H1 (cell line): ENCODE data around the gene OLFM2. TPM values are rescaled to one million over a fixed set of nuclear protein-coding genes. Genes with fewer than 3 reads are reported as not detected.
A peak's percentile ranks its signal among the peaks of the same experiment; 100 is the strongest.
"Not testable (repeated sequence)": the region's sequence is repeated elsewhere in the genome, so short reads cannot be mapped to it uniquely, and the experiment has no call there.

ENCODE experiments used
- CTCF ChIA-PET: fragments of 300-600 bp; sonication (Branson Sonifier 250); formaldehyde crosslinking; loops from one replicate; lab custom pipeline; 2021; ENCODE audit not compliant: partially characterized antibody; lab: Charles Lee
- POLR2A ChIA-PET: fragments of 300-600 bp; sonication (Branson Sonifier 250); formaldehyde crosslinking; loops from one replicate; lab custom pipeline; 2021; ENCODE audit warnings: inconsistent platforms; ENCODE audit not compliant: partially characterized antibody; lab: Charles Lee
- DNase-seq, 2 experiments: peaks; one replicate each; pipeline versions ENCODE4 v3.0.0 to v3.0.0-alpha.2; 2010 to 2022; ENCODE audit warnings: low spot score in 2 of 2, low read depth in 1 of 2, mixed read lengths in 1 of 2
- FAIRE-seq: peaks from 2 replicates; lab custom pipeline; 2011; peaks lifted over from hg19 to GRCh38; lab: Jason Lieb, UNC
- H2AFZ ChIP-seq: 2 replicates; pipeline ENCODE4 v1.8.1; 2012; ENCODE audit warnings: low read length, inconsistent platforms
- H2AK5ac ChIP-seq: 2 replicates; pipeline ENCODE4 v1.6.1; 2013; ENCODE audit warnings: low read depth, low read length
- H2BK120ac ChIP-seq: replicated peaks from 2 replicates; pipeline ENCODE3; 2013; ENCODE audit warnings: low read depth, low read length, inconsistent platforms
- H2BK12ac ChIP-seq: 2 replicates; pipeline ENCODE4 v1.6.1; 2013; ENCODE audit warnings: low read depth, low read length
- H2BK15ac ChIP-seq: 2 replicates; pipeline ENCODE4 v1.6.1; 2013; ENCODE audit warnings: low read length
- H2BK20ac ChIP-seq: 2 replicates; pipeline ENCODE4 v1.6.1; 2013; ENCODE audit warnings: low read length
- H2BK5ac ChIP-seq: 2 replicates; pipeline ENCODE4 v1.6.1; 2013; ENCODE audit warnings: low read depth, low read length
- H3K14ac ChIP-seq: 2 replicates; pipeline ENCODE4 v1.6.1; 2013; ENCODE audit warnings: inconsistent platforms; ENCODE audit not compliant: insufficient read length
- H3K18ac ChIP-seq: 2 replicates; pipeline ENCODE4 v1.6.1; 2013; ENCODE audit warnings: low read length; ENCODE audit errors: extremely low read depth
- H3K23ac ChIP-seq: 2 replicates; pipeline ENCODE4 v1.6.1; 2013; ENCODE audit warnings: inconsistent platforms; ENCODE audit not compliant: insufficient read length
- H3K23me2 ChIP-seq: 2 replicates; pipeline ENCODE4 v1.6.1; 2013; ENCODE audit warnings: low read depth, low read length
- H3K27ac ChIP-seq: 2 replicates; pipeline ENCODE4 v1.6.1; 2011; ENCODE audit warnings: low read depth, low read length, inconsistent platforms
- H3K27me3 ChIP-seq, 4 experiments: replicated peaks in 1 of 4; 1 replicate in 1 of 4; 2 replicates in 3 of 4; pipeline versions ENCODE4 v1.6.1 to v1.8.1; 2011 to 2013; ENCODE audit warnings: low read length in 3 of 4, mild to moderate bottlenecking in 3 of 4, inconsistent platforms in 2 of 4, mixed read lengths in 2 of 4, moderate library complexity in 1 of 4; ENCODE audit not compliant: control insufficient read depth in 3 of 4, insufficient read depth in 3 of 4; ENCODE audit errors: extremely low read depth in 1 of 4
- H3K36me3 ChIP-seq, 4 experiments: 2 replicates each; pipeline versions ENCODE4 v1.6.1 to v1.8.1; 2011 to 2013; ENCODE audit warnings: mild to moderate bottlenecking in 4 of 4, low read length in 3 of 4, moderate library complexity in 2 of 4, control low read depth in 1 of 4, inconsistent platforms in 1 of 4; ENCODE audit not compliant: insufficient read depth in 4 of 4, control insufficient read depth in 2 of 4
- H3K4ac ChIP-seq: replicated peaks from 2 replicates; pipeline ENCODE3; 2013; ENCODE audit warnings: low read length, low read depth, mixed read lengths, inconsistent platforms; ENCODE audit not compliant: insufficient read length
- H3K4me1 ChIP-seq, 4 experiments: replicated peaks in 1 of 4; 1 replicate in 1 of 4; 2 replicates in 3 of 4; pipeline versions ENCODE4 v1.6.1 to v1.8.1; 2011 to 2013; ENCODE audit warnings: low read length in 3 of 4, inconsistent platforms in 2 of 4, mixed read lengths in 1 of 4; ENCODE audit not compliant: insufficient read depth in 4 of 4, control insufficient read depth in 3 of 4
- H3K4me2 ChIP-seq, 2 experiments: 2 replicates each; pipeline versions ENCODE4 v1.6.1 to v1.8.1; 2011 to 2013; ENCODE audit warnings: low read depth in 2 of 2, low read length in 2 of 2, control low read depth in 1 of 2, inconsistent platforms in 1 of 2, mild to moderate bottlenecking in 1 of 2; ENCODE audit not compliant: insufficient read depth in 1 of 2
- H3K4me3 ChIP-seq, 4 experiments: fragments of 200-600, 300-600 bp in 1 of 4; sonication (generic), shearing (Covaris generic), sonication (Bioruptor Twin) in 1 of 4; 2 replicates each; pipeline versions ENCODE4 v1.5.1 to v1.8.1; 2011 to 2016; ENCODE audit warnings: low read length in 4 of 4, low read depth in 3 of 4, control low read depth in 2 of 4, inconsistent platforms in 2 of 4, mild to moderate bottlenecking in 2 of 4, mixed read lengths in 1 of 4, moderate library complexity in 1 of 4; ENCODE audit not compliant: insufficient read depth in 2 of 4; ENCODE audit errors: extremely low read depth in 1 of 4
- H3K56ac ChIP-seq: replicated peaks from 2 replicates; pipeline ENCODE3; 2013; ENCODE audit warnings: low read depth, mild to moderate bottlenecking, mixed read lengths, low read length, inconsistent platforms; ENCODE audit not compliant: insufficient read length
- H3K79me1 ChIP-seq: 2 replicates; pipeline ENCODE4 v1.6.1; 2013; ENCODE audit warnings: low read depth, low read length, control low read depth
- H3K79me2 ChIP-seq, 2 experiments: 2 replicates each; pipeline versions ENCODE4 v1.6.1 to v1.8.1; 2012 to 2013; ENCODE audit warnings: low read length in 2 of 2, mild to moderate bottlenecking in 2 of 2, inconsistent platforms in 1 of 2; ENCODE audit not compliant: insufficient read depth in 2 of 2, control insufficient read depth in 1 of 2
- H3K9ac ChIP-seq, 4 experiments: replicated peaks in 1 of 4; 1 replicate in 1 of 4; 2 replicates in 3 of 4; pipeline versions ENCODE4 v1.6.1 to v1.8.1; 2011 to 2013; ENCODE audit warnings: low read depth in 3 of 4, low read length in 3 of 4, control low read depth in 2 of 4, mild to moderate bottlenecking in 2 of 4, moderate library complexity in 2 of 4, inconsistent platforms in 1 of 4; ENCODE audit errors: extremely low read depth in 1 of 4
- H3K9me3 ChIP-seq, 2 experiments: 2 replicates each; pipeline versions ENCODE4 v1.6.1 to v1.8.1; 2012 to 2013; ENCODE audit warnings: mild to moderate bottlenecking in 2 of 2, moderate library complexity in 2 of 2, control low read depth in 1 of 2, inconsistent platforms in 1 of 2, low read depth in 1 of 2, low read length in 1 of 2, mixed read lengths in 1 of 2; ENCODE audit not compliant: insufficient read depth in 2 of 2
- H4K20me1 ChIP-seq, 2 experiments: replicated peaks in 1 of 2; 2 replicates each; pipeline versions ENCODE3 to v1.8.1; 2011 to 2013; ENCODE audit warnings: inconsistent platforms in 2 of 2, low read length in 2 of 2, mild to moderate bottlenecking in 1 of 2; ENCODE audit not compliant: insufficient read depth in 2 of 2, control insufficient read depth in 1 of 2
- H4K5ac ChIP-seq: 2 replicates; pipeline ENCODE4 v1.6.1; 2013; ENCODE audit warnings: low read length, low read depth, mixed read lengths, inconsistent platforms; ENCODE audit not compliant: insufficient read length
- H4K8ac ChIP-seq: 2 replicates; pipeline ENCODE4 v1.8.0; 2013; ENCODE audit warnings: mild to moderate bottlenecking, moderate library complexity, low read length, inconsistent platforms; ENCODE audit not compliant: insufficient read depth; ENCODE audit errors: extremely low read depth
- H4K91ac ChIP-seq: replicated peaks from 2 replicates; pipeline ENCODE3; 2013; ENCODE audit warnings: low read length, mixed read lengths, inconsistent platforms; ENCODE audit not compliant: insufficient read length
- USF2 ChIP-seq: IDR thresholded peaks from 2 replicates; pipeline ENCODE4 v1.6.1; 2011; ENCODE audit warnings: low read length, improper control_type of control experiment
- WGBS, 2 experiments: shearing (Covaris generic) in 1 of 2; methylation state at CpG; one replicate each; pipeline versions ENCODE4 v1.1.6 to v1.1.7; 2013 to 2015; ENCODE audit warnings: low lambda C conversion rate in 2 of 2, mixed read lengths in 2 of 2, inconsistent platforms in 1 of 2, low coverage in 1 of 2, missing lambda C conversion rate in 1 of 2; ENCODE audit not compliant: insufficient replicate concordance in 2 of 2, insufficient coverage in 1 of 2, insufficient read length in 1 of 2; ENCODE audit errors: extremely low coverage in 1 of 2, missing lambda C conversion rate in 1 of 2; 5-methylcytosine and 5-hydroxymethylcytosine counted together
- polyA plus RNA-seq, 7 experiments: library from polyadenylated mRNA; depleted of rRNA in 3 of 7; stranded (reverse) in 5 of 7; unstranded in 2 of 7; fragments of >200 nt in 5 of 7; fragments of 200-250 nt in 2 of 7; gene quantifications; 1 replicate in 5 of 7; 2 replicates in 1 of 7; 4 replicates in 1 of 7; pipeline versions ENCODE4 v1.2.1 to v1.2.3, GENCODE V29; 2011 to 2013; ENCODE audit warnings: missing spikeins in 2 of 7, mixed read lengths in 2 of 7
- total RNA-seq: library from RNA; stranded (reverse); fragmentation: NEBNext Ultra II Directional; extraction: Animal tissue kit (Norgen Biotek cat#: 25700); gene quantifications from 2 replicates; pipeline ENCODE4 v1.2.1, GENCODE V29; 2021

Gene OLFM2
- total and polyA plus RNA-seq, 2 of the 8 experiments (the other 6 are each of a cell fraction or from before 2014, with no cell fraction given) = 68.2 to 151 TPM

GRCh38 chr19:9847087-9847671 is 89.1 kb downstream of the OLFM2 start (continued):
- TF ChIP-seq USF2 = peak; percentile 36

- peaks cover 3 to 32% (median 8%) of the 10 kb centered on the region in 4 experiments; a peak in 6 of 8 replicates for H3K36me3 ChIP-seq
These were observed 92.6 kb downstream of the OLFM2 start for GRCh38 chr19:9843626-9844273.

More at GRCh38 chr19:9843626-9844273, 92.6 kb downstream of the OLFM2 start:
- H3K23ac ChIP-seq, H3K79me2 ChIP-seq, H3K4ac ChIP-seq, H3K27ac ChIP-seq, H2BK15ac ChIP-seq, H2BK120ac ChIP-seq, DNase-seq, H3K4me3 ChIP-seq, H3K14ac ChIP-seq, H3K4me2 ChIP-seq, H4K91ac ChIP-seq, H3K18ac ChIP-seq, H2BK5ac ChIP-seq, H4K5ac ChIP-seq, H2BK20ac ChIP-seq, H2AFZ ChIP-seq, H3K9ac ChIP-seq, H2BK12ac ChIP-seq, H3K56ac ChIP-seq, FAIRE-seq, H3K23me2 ChIP-seq, H3K4me1 ChIP-seq, H2AK5ac ChIP-seq, H4K8ac ChIP-seq, H3K27me3 ChIP-seq, CTCF ChIA-PET, H3K9me3 ChIP-seq, H3K79me1 ChIP-seq: not testable (repeated sequence)
- 94% methylated on average over 12 of the region's 12 CpGs; no CpG with 5 or more reads in 1 of the 2 experiments for WGBS, 2 experiments
- H4K20me1 ChIP-seq = peaks cover 16 to 38% of the 10 kb centered on the region in 2 experiments
- POLR2A ChIA-PET = interaction anchor here (1.9 kb wide), 1 partner anchor 16 kb away, joined by 5 read pairs; the partner anchor contains the start of gene UBL5
